ENCODE measurements around the gene OR1D5.
A peak's percentile ranks its signal among the peaks of the same experiment; 100 is the strongest.
"Not testable (repeated sequence)": the region's sequence is repeated elsewhere in the genome, so short reads cannot be mapped to it uniquely, and the experiment has no call there.

Gene OR1D5, protein sequence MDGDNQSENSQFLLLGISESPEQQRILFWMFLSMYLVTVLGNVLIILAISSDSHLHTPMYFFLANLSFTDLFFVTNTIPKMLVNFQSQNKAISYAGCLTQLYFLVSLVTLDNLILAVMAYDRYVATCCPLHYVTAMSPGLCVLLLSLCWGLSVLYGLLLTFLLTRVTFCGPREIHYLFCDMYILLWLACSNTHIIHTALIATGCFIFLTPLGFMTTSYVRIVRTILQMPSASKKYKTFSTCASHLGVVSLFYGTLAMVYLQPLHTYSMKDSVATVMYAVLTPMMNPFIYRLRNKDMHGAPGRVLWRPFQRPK

DNA sequence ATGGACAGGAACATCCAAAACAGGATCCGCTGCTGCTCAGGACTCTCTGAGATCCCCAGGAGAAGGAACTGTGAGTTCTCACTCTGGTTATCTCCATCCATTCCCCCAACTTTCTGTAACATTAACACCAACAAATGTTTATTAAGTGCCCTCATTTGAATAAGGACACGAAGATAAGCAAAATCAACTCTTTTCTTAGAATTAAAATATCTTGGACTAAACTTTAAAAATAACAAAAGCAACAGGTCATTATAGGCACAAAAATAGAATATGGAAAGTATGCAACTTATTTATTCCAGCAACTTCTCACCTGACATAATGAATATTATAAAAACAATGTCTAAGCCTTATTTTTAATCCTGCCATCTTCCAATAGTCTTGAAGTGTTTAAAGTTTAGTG is at the start of gene OR1D5:
Gene OR1D5, minus strand, starts transcription at position 101 of the 400 bp plus-strand sequence. Its CDS starts 0 bp downstream, at position 101.
- TF ChIP-seq, protein P1, sequence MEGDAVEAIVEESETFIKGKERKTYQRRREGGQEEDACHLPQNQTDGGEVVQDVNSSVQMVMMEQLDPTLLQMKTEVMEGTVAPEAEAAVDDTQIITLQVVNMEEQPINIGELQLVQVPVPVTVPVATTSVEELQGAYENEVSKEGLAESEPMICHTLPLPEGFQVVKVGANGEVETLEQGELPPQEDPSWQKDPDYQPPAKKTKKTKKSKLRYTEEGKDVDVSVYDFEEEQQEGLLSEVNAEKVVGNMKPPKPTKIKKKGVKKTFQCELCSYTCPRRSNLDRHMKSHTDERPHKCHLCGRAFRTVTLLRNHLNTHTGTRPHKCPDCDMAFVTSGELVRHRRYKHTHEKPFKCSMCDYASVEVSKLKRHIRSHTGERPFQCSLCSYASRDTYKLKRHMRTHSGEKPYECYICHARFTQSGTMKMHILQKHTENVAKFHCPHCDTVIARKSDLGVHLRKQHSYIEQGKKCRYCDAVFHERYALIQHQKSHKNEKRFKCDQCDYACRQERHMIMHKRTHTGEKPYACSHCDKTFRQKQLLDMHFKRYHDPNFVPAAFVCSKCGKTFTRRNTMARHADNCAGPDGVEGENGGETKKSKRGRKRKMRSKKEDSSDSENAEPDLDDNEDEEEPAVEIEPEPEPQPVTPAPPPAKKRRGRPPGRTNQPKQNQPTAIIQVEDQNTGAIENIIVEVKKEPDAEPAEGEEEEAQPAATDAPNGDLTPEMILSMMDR (IDR thresholded peaks at IDR 0.05), result not testable (repeated sequence)

DNA sequence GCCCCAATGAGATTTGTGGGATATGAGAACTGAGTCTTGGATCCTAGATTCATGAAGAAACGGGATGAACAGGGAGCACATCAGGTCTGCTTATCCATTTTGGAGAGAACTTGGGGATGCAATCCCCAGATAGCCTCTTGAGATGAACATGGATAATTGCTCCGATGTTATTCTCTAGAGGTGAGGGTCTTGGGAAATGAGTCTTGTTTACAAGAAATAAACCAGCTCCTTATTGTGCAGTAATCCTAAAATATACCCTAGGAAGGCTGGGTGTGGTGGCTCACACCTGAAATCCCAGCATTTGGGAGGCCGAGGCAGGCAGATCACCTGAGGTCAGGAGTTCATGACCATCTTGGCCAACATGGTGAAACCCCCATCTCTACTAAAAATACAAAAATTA is 40.9 kb upstream of the OR1D5 start, which contains the start of gene OR1D2:
Gene OR1D2, minus strand, starts transcription at position 101 of the 400 bp plus-strand sequence. CDS start 11,426 bp downstream, outside the sequence.
- TF ChIP-seq, protein P1 (IDR thresholded peaks at IDR 0.05), result no peak

DNA sequence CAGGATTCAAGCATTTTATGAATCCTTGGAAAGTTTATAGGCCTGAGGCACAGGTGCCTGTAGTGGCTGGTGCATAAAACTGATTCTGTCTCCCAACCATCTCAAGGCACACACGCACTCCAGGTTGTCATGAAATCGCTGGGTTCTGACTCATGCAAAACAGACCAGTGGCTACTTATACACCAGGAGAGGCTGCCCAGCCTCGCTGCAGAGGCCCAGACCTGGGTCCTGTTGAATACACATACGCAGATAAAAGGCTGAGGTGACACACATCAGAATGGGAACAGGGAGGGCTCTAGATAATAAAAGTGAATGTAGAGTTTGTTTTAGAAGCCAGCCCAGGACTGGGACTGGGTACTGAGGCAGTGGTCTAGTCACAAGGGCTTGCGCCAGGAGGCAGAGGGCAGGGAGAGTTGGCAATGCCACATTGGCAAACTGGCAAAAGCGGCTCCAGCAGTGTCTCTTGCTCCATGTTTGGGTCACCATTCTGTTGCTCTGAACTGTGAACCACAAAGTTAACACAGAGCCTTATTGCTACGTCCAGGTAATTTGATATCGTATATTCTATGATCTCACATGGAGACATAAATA is 13.6 kb downstream of the OR1D5 start:
- TF ChIP-seq, protein P1 (IDR thresholded peaks at IDR 0.05), result no peak

DNA sequence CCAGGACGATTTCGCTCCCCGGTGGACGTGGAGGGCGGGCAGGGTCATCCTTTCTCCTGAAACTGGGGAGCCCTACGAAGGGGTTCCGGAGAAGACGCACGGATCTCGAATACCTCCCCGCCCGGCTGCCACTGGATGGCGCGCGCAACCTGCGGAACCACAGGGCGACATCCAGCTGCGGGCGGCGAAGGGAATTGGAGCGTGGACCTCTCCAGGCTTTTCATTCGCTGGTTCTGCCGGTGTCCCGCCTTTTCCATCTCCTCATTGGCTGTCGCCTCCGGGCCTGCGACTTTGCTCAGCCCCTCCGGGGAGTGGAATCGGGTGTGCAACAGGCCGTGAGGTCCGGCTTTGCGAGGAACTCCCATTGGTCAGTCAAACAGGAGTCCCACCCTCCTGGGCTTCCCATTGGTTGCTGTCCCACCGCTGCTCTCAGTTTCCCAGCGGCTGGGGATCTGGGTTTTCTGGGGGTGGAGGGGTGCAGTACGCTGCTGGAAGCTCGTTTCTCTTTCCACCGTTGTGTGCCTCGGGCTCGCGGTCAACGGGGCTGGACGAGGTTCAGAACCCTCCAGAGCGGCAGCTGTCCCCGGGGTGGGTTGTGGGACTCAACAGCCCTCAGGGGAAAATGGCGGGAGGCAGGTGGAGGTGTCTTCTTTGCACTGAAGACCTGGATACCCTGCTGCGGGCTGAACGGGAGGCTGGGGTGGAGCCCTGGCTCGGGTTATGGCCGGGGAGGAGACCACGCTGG is 14.5 kb downstream of the OR1D5 start:
- TF ChIP-seq, protein P1 (IDR thresholded peaks at IDR 0.05), result peak; percentile 92

DNA sequence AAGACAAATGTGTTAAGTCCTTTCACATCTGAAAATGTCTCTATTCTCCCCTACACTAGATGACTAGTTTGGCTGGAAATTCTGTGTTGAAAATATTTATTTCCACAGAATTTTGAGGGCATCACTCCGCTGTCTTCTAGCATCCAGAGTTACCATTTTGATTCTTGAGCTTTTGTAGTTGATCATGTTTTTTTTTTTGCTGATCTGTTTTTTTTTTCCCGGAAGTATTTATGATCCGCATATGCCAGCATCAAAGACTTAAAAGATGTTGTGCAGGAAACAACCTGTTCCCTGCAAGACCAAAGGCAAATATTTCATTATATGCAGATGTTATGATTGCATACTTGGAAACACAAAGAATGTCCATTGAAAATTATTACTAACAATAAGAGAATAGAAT is 16.7 kb downstream of the OR1D5 start:
- TF ChIP-seq, protein P1 (IDR thresholded peaks at IDR 0.05), result no peak

DNA sequence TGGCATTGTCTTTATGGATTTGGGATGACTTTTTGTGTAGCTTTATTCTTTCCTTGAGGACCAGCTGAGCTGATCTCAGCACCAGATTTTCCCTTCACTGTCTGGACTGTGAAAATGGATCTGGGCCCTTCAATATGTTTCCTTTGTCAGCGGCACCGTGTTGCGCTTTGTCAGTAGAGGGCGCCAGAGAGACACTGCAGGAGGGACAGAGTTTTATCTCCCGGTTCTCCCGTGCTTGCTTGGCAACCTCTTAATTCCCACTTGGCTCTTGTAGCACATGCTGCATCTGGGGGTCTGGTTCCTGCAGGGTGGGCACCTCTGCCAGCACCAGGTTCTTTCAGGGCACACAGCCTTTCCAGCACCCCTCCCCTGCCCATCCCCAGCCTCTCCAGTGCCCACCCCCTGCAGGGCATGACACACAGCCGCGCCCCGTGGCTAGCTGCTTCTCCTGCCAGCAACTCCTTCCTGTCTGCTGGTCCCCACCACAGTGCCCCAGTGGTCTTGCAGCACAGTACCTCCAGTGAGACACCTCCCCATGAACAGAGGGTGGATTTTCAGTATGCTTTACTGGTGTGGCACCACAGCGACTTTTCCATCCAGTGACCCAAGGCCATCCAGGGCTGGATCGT is 19.6 kb downstream of the OR1D5 start:
- TF ChIP-seq, protein P1 (IDR thresholded peaks at IDR 0.05), result peak; percentile 61

DNA sequence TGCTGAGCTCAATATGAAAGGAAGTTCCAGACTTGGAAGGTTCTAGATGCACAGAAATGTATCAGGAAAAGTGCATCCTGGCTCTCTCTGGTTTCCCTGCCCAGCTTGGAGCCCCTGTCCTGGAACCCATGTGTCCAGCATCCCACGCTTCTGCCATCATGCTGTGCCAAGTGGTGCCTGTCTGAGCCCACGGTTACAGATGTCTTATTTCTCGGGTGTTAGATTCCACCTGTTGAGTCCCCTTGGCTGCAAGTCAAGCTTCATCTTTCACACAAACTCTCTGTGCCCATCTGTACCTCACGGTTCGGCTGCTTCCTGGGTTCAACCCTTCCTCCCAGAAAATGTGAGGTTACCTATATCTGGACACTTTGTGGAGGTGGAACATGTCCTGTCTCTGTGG is 22.5 kb downstream of the OR1D5 start:
- TF ChIP-seq, protein P1 (IDR thresholded peaks at IDR 0.05), result no peak

Measured in LNCAP (cell line).